Left lung (tissue), 10 donors: ENCODE measurements around the gene PPCDC. TPM values are rescaled to one million over a fixed set of nuclear protein-coding genes. Genes with fewer than 3 reads are reported as not detected.
"Not testable (repeated sequence)": the region's sequence is repeated elsewhere in the genome, so short reads cannot be mapped to it uniquely, and the experiment has no call there.

Experiments used
- ATAC-seq: fragments of 200-7000 bp; cut with Tn5 transposase; one replicate; pipeline ENCODE4 v1.9.1; 2020; ENCODE audit warnings: moderate library complexity
- DNase-seq, 4 donors: peaks; one replicate each; pipeline ENCODE4 v3.0.0-alpha.2; 2013 to 2020
- H3K27ac ChIP-seq, 2 donors: fragments of 200-600 bp; sonication (generic) in 1 of 2; one replicate each; pipeline versions ENCODE4 v1.5.0 to v1.8.0; 2020 to 2021
- H3K27me3 ChIP-seq, 2 donors: fragments of 200-600 bp; sonication (generic) in 1 of 2; one replicate each; pipeline versions ENCODE4 v1.5.0 to v1.8.0; 2020 to 2021
- H3K36me3 ChIP-seq, 2 donors: fragments of 200-600 bp; sonication (generic) in 1 of 2; one replicate each; pipeline versions ENCODE4 v1.5.0 to v1.8.0; 2020 to 2021
- H3K4me1 ChIP-seq, 2 donors: fragments of 200-600 bp; one replicate each; pipeline ENCODE4 v1.8.0; 2021
- H3K4me3 ChIP-seq, 2 donors: fragments of 200-600 bp; sonication (generic) in 1 of 2; one replicate each; pipeline versions ENCODE4 v1.5.0 to v1.8.0; 2020 to 2021; ENCODE audit warnings: mild to moderate bottlenecking in 1 of 2
- H3K9me3 ChIP-seq, 2 donors: fragments of 200-600 bp; sonication (generic) in 1 of 2; one replicate each; pipeline versions ENCODE4 v1.5.0 to v1.8.0; 2020 to 2021
- CTCF ChIP-seq, 2 donors: fragments of 200-600 bp; sonication (generic) in 1 of 2; IDR thresholded peaks; one replicate each; pipeline versions ENCODE4 v1.5.0 to v1.8.0; 2021; ENCODE audit warnings: antibody characterized with exemption in 2 of 2
- intact Hi-C, 2 donors: fragments of 100-400 bp; cut with DNase I; formaldehyde crosslinking; loops; one replicate each; pipeline versions ENCODE4 v1.11.2 to v1.14.2; 2022
- polyA plus RNA-seq, 6 donors: library from polyadenylated mRNA; unstranded; fragments of 120-200 nt; gene quantifications; one replicate each; pipeline ENCODE4 v1.2.1, GENCODE V29; 2013; ENCODE audit not compliant: insufficient read length in 6 of 6
- total RNA-seq, 2 donors: library from RNA; stranded (reverse); fragmentation: NEBNext Ultra II Directional; extraction: Animal tissue kit (Norgen Biotek cat#: 25700); gene quantifications; one replicate each; pipeline ENCODE4 v1.2.1, GENCODE V29; 2021
- donor health status: DM: no; HTN: yes; CAD: no.
- donor health status: DM: no; HTN: no; CAD: no.

PPCDC gene
- total and polyA plus RNA-seq, 8 donors: 9.4 to 19.0 (median 12.3) TPM

DNA sequence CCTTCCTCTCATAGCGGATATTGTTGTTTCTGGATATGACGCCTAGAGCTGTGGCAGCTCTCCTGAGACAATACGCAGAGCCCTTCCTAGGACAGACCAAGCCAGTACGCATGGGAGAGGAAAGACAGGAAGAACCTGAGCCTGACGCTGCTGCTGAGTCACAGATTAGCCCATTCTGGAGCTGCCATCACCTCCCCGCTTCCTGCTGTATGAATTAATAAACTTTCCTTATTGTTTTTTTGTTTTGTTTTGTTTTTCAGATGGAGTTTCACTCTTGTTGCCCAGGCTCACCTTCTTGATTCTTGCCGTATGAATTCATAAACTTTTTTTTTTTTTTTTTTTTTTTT lies 67.0 kb downstream of the PPCDC start:
- intact Hi-C loops: no loop called here
- peaks cover 0 to 9% of the 10 kb centered on the region in 2 donors for H3K9me3 ChIP-seq
- peak overlapping the region in 1 of 2 donors; percentile 62 for H3K27ac ChIP-seq

GRCh38 chr15:75091814-75092213 lies 68.4 kb downstream of the PPCDC start:
- Histone ChIP-seq H3K4me1 (peaks cover 0 to 25% of the 10 kb centered on the region in 2 donors), H3K9me3 (no peaks in the 10 kb centered on the region), H3K36me3 (no peaks in the 10 kb centered on the region), H3K27me3 (no peaks in the 10 kb centered on the region), H3K4me3 (no peak overlapping the region), H3K27ac (no peak overlapping the region)
- ATAC-seq (peak; percentile 61), DNase-seq (peak in 1 of 4 donors; percentile 22)
- intact Hi-C loops: no loop called here
- no peak for TF ChIP-seq CTCF (IDR thresholded peaks at IDR 0.05)

More for the DNA sequence above, 67.0 kb downstream of the PPCDC start:
- Histone ChIP-seq H3K36me3 (no peaks in the 10 kb centered on the region), H3K4me1 (peaks cover 0 to 25% of the 10 kb centered on the region in 2 donors), H3K4me3 (no peak overlapping the region), H3K27me3 (no peaks in the 10 kb centered on the region)
- no peak for TF ChIP-seq CTCF (IDR thresholded peaks at IDR 0.05)
- DNase-seq (no peak), ATAC-seq (peak; percentile 65)

GRCh38 chr15:75094961-75095478 lies 71.6 kb downstream of the PPCDC start:
- DNase-seq, H3K4me3 ChIP-seq, H3K9me3 ChIP-seq, H3K27ac ChIP-seq, ATAC-seq, H3K27me3 ChIP-seq, H3K36me3 ChIP-seq, intact Hi-C loops: not testable (repeated sequence)
- H3K4me1 ChIP-seq: peaks cover 0 to 22% of the 10 kb centered on the region in 2 donors

GRCh38 chr15:75095594-75095993 lies 72.2 kb downstream of the PPCDC start:
- Histone ChIP-seq H3K27me3 (no peaks in the 10 kb centered on the region), H3K9me3 (no peaks in the 10 kb centered on the region), H3K36me3 (no peaks in the 10 kb centered on the region), H3K27ac (no peak overlapping the region), H3K4me3 (no peak overlapping the region), H3K4me1 (peaks cover 0 to 17% of the 10 kb centered on the region in 2 donors)
- intact Hi-C loops: no loop called here
- DNase-seq (no peak), ATAC-seq (no peak)
- no peak for TF ChIP-seq CTCF (IDR thresholded peaks at IDR 0.05)

GRCh38 chr15:75097939-75098338 lies 74.5 kb downstream of the PPCDC start:
- no peak for DNase-seq
- no peak for TF ChIP-seq CTCF (IDR thresholded peaks at IDR 0.05)
- intact Hi-C loops: no loop called here
- peaks cover 0 to 7% of the 10 kb centered on the region in 2 donors for H3K4me1 ChIP-seq
- no peaks in the 10 kb centered on the region for H3K9me3 ChIP-seq
- no peak overlapping the region for H3K4me3 ChIP-seq
- no peaks in the 10 kb centered on the region for H3K27me3 ChIP-seq
- ATAC-seq: no peak
- no peak overlapping the region for H3K27ac ChIP-seq
- H3K36me3 ChIP-seq: no peaks in the 10 kb centered on the region

GRCh38 chr15:75098404-75098803 lies 75.0 kb downstream of the PPCDC start:
- TF ChIP-seq CTCF (IDR thresholded peaks at IDR 0.05): no peak
- peaks cover 0 to 7% of the 10 kb centered on the region in 2 donors for H3K4me1 ChIP-seq
- no peaks in the 10 kb centered on the region for H3K9me3 ChIP-seq
- H3K36me3 ChIP-seq: no peaks in the 10 kb centered on the region
- ATAC-seq (no peak), DNase-seq (no peak)
- no peak overlapping the region for H3K27ac ChIP-seq
- no peaks in the 10 kb centered on the region for H3K27me3 ChIP-seq
- intact Hi-C loops: no loop called here
- H3K4me3 ChIP-seq: no peak overlapping the region
